ENCODE results near the gene PRPF18.
A peak's percentile ranks its signal among the peaks of the same experiment; 100 is the strongest.

PRPF18 gene

DNA sequence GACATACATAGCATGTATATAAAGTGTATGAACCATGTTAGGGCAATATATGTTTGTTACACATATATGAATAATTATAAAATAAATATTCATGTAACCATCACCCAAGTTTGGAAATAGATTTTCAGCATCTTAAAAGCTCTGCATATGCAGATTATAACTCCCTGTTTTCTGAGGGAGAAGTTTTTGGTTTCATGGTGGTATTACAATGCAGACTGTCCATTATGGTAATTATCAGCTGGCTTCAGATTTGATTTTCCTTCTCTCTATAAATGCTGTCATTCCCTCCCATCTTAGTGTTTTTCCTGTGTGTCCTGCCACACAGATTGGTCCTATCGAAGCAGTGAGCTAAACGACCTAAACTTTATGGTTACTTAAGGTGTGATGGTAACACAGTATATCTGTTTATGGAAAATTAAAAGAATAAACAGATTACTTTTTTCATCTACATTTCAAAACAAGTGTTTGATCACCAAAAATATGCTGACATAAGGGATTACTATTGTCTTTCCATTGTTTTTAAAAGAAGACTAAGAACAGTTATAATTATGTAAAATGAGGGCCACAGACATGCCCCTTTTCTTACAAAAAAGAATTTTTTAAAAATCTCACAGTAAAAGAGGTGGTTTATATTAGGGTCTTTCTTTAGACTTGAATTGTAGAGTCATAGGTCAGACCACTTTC lies 17.7 kb downstream of the PRPF18 start:
- TF ChIP-seq, protein P1, sequence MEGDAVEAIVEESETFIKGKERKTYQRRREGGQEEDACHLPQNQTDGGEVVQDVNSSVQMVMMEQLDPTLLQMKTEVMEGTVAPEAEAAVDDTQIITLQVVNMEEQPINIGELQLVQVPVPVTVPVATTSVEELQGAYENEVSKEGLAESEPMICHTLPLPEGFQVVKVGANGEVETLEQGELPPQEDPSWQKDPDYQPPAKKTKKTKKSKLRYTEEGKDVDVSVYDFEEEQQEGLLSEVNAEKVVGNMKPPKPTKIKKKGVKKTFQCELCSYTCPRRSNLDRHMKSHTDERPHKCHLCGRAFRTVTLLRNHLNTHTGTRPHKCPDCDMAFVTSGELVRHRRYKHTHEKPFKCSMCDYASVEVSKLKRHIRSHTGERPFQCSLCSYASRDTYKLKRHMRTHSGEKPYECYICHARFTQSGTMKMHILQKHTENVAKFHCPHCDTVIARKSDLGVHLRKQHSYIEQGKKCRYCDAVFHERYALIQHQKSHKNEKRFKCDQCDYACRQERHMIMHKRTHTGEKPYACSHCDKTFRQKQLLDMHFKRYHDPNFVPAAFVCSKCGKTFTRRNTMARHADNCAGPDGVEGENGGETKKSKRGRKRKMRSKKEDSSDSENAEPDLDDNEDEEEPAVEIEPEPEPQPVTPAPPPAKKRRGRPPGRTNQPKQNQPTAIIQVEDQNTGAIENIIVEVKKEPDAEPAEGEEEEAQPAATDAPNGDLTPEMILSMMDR (conservative IDR thresholded peaks at IDR 0.05; ENCODE audit: low read depth, low read length) = no peak

DNA sequence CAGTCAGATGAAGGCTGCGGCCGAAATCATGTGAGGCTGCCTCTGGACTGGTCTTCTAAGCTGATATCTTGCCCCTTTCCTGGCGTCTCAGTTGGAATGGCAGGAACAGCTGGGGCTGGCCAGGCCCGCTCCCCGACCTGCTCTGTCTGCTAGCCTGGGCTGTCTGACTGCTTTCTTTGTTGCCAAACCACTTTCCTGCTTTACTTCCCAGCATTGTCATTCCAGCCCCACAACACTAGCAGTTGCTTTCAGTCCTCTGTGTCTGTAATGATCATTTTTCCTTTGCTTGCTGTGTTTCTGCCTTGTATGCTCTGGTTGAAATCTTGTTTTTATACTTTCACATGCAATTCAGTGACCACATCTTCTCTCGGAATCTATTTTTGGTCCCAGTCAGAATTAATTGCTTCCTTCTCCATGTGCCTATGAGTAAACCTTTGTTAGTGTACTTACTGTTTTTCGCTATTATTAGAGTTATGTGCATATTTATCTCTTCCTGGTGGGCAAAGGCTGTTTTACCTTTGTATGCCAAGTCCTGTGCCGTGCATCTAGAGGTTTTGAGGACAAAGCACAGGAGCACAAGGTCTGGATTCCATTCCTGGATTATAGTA lies 21.6 kb downstream of the PRPF18 start:
- TF ChIP-seq, protein P1 (conservative IDR thresholded peaks at IDR 0.05; ENCODE audit: low read depth, low read length) = no peak
- H3K4me3 ChIP-seq (ENCODE audit: low read length) = no peak overlapping the region
- DNase-seq (ENCODE audit: low read depth) = no peak

More for the DNA sequence above, 17.7 kb downstream of the PRPF18 start:
- no peak for DNase-seq (ENCODE audit: low read depth)
- no peak overlapping the region for H3K4me3 ChIP-seq (ENCODE audit: low read length)

DNA sequence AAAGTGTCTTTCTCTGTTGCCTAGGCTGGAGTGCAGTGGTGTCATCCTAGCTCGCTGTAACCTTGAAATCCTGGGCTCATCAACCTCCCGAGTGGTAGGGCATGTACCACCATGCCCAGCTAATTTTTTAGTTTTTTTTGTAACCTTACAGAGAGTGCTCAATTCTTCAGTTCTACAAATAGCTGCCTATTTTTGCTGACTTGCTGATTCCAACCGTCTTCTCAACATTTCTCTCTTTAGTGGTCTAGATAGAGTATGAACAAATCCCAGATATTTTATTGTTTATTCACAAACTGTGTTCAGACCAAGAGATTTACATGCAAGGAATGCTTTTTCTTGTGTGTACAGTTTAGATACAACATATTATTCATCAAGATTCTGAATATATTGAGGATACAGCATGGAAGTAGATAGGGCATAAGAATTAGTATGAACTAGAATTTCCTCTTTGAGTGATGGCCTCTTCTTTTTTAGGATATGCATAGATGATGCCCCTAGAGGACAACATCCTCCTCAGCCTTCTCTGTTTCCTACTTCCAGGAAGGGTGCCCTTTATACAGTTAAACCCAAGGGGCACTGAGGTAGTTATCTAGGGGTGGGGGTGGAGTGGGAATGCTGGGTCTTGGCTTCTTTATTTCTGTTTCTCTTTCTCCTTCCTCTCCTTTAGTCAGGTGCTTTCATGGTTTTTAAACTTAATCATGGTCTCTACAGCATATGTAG lies 26.0 kb downstream of the PRPF18 start:
- no peak overlapping the region for H3K4me3 ChIP-seq (ENCODE audit: low read length)
- TF ChIP-seq, protein P1 (conservative IDR thresholded peaks at IDR 0.05; ENCODE audit: low read depth, low read length) = peak; percentile 12
- no peak for DNase-seq (ENCODE audit: low read depth)

DNA sequence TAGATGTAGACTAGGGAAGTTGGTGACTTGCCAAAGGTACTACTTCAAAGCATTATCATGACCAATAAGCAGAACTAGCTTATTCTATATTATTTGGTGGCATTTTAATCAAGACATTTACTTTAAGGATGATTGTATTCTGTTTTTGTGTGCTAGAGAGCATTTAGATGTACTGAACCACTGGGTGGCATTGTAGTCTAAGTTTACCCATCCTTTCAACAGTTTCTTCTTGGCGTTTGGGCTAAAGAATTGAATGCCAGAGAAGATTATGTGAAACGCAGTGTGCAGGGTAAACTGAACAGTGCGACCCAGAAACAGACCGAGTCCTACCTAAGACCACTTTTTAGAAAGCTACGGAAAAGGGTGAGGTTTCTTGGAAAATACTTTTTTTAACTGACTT lies 26.8 kb downstream of the PRPF18 start:
- peak; percentile 52 for DNase-seq (ENCODE audit: low read depth)
- no peak overlapping the region for H3K4me3 ChIP-seq (ENCODE audit: low read length)
- TF ChIP-seq, protein P1 (conservative IDR thresholded peaks at IDR 0.05; ENCODE audit: low read depth, low read length) = peak; percentile 62

DNA sequence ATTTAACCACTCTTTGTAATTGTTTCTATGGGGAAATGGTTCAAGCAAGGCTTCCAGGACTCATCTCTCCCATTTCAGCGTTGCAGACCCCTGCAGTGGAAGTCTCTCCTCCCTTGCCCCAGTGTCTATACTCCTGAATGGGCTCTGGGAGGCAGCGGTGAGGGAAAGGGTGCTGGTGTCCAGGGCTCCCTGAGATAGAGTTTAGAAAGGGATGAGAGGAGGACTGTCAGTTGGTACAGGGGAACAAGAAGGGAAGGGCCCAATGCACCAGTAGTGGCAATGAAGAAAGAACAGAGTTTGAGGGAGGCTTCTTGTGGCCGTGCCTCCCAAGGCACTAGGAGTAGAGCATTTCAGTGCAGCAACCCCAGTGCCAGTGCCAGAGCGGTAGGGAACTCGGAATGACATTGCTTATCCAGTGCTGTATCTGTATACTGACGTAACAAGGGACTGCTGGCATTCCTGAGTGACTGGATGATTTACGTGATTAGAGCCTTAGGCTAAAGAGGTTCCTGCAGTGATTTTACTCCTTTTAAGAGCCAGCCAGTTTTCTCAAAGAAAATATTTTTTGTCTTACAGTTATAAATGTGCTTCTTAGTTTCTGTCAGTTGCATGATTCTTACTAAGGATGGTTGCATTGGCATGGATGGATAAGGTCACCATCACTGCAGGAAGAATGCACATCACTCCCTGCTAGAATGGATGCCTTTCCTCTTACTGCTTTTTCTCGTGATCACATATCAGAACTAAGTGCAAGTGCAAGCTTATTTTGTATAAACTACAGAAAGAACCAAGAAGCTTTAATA lies 28.0 kb downstream of the PRPF18 start:
- H3K4me3 ChIP-seq (ENCODE audit: low read length) = no peak overlapping the region
- peak; percentile 51 for DNase-seq (ENCODE audit: low read depth)
- TF ChIP-seq, protein P1 (conservative IDR thresholded peaks at IDR 0.05; ENCODE audit: low read depth, low read length) = peak; percentile 36

DNA sequence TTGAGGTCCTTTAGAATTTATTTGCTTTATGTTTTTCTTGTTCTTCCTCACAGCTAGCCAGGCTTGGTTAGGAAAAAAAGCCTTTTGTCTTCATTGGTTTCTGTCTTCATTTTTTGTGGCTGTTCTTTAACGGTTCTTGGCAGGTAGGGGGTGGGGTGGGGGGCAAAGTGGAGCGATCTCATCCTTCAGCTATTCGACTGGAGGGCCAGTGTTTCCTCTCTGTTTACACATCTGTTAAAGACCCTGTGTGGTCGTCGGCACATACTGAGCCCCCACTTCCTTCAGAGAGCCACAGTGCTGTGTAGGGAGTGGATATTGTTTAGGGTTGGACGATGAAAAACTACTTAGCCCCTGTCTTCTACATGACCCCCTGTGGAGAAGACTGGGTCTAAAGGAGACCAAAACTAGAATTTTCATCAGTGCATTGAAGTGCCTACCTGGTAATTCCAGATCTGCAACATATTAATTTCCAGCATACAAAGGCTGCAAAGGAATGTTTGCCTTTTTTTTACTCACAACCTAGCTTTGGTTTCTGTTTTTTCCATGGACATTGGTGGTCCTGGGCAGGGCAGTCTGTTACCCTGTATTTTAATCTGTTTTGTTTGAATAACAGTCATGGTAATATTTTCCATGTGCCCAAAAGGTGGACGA lies 29.0 kb downstream of the PRPF18 start:
- TF ChIP-seq, protein P1 (conservative IDR thresholded peaks at IDR 0.05; ENCODE audit: low read depth, low read length) = no peak
- H3K4me3 ChIP-seq (ENCODE audit: low read length) = no peak overlapping the region
- DNase-seq (ENCODE audit: low read depth) = no peak
